PC-9 (cell line): ENCODE measurements around the gene IRF5.

Source experiments
- EZH2 ChIP-seq: fragments of 200-600 bp; sonication (generic); IDR thresholded peaks from 2 replicates; pipeline ENCODE4 v1.8.0; 2017; ENCODE audit warnings: antibody characterized with exemption, low read depth
- TF ChIP-seq, protein P1 (sequence below): fragments of 200-600 bp; sonication (generic); conservative IDR thresholded peaks from 2 replicates; pipeline ENCODE4 v1.6.1; 2017; ENCODE audit warnings: mixed run types, antibody characterized with exemption, mild to moderate bottlenecking, moderate library complexity

DNA sequence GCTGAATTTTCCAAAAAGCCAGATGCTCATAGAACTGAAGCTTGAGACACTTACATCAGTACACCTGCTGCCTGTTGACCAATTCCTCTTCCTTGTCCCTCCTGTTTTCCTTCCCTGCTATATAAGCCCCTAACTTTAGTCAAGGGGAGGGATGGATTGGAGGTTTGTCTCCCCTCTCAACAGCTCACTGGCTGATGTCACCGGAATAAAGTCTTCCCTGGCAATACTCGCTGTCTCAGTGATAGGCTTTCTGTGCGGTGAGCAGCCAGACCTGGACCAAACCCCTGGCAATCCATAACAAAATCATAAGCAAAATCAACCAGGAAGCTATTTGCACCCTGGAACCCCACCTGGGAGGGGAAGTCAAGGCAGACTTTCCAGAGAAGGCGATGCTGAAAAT is 929 bp upstream of the IRF5 start:
- TF ChIP-seq, protein P1, sequence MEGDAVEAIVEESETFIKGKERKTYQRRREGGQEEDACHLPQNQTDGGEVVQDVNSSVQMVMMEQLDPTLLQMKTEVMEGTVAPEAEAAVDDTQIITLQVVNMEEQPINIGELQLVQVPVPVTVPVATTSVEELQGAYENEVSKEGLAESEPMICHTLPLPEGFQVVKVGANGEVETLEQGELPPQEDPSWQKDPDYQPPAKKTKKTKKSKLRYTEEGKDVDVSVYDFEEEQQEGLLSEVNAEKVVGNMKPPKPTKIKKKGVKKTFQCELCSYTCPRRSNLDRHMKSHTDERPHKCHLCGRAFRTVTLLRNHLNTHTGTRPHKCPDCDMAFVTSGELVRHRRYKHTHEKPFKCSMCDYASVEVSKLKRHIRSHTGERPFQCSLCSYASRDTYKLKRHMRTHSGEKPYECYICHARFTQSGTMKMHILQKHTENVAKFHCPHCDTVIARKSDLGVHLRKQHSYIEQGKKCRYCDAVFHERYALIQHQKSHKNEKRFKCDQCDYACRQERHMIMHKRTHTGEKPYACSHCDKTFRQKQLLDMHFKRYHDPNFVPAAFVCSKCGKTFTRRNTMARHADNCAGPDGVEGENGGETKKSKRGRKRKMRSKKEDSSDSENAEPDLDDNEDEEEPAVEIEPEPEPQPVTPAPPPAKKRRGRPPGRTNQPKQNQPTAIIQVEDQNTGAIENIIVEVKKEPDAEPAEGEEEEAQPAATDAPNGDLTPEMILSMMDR = no peak
- no peak for TF ChIP-seq EZH2
